OCI-M1 (cell line): ENCODE results near the gene KLRK1.
"Not testable (repeated sequence)": the region's sequence is repeated elsewhere in the genome, so short reads cannot be mapped to it uniquely, and the experiment has no call there.

Experiments
- DNase-seq: peaks from one replicate; lab custom pipeline; 2025; lab: John Stamatoyannopoulos, UW

The KLRK1 gene

DNA sequence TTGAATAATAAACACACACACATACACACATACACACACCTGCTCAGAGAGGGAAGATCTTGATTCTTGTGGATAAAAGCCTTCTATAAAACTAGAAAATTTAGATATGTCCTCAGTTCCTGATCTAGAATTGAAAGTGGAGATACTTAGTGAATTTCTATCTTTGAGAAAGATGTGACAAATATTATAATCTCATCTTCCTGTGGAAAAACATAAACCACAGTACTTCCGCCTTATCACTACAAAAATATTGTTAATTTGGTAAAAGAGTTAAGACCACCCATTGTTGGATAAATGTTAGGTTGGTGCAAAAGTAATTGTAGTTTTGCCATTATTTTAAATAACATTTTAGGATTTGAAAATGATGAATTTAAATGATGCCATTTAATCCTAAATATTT, at the start of gene KLRK1:
Gene KLRK1 (minus strand): TSS at position 138 of the 400 bp plus-strand sequence. CDS start 1,231 bp downstream, outside the sequence.
- DNase-seq, result no peak

DNA sequence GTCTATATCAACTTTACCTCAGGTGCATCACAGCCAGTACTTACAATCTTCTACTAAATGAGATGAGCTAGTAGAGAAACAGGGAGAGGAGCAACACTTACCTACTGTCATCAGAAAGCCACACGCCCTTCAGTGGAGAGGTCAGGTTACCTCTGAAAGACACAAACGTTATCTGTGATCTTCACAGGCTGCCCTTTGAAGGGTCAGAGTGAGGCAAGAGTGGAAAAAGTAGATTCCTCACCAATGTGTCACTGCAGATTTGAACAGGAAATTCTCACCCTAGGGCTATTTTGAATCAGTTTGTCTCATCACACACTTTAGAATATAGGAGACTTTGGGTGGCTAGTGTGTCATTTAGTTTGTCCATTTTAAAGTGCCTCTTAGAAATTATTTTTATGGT, 47.8 kb upstream of the KLRK1 start:
- not testable (repeated sequence) for DNase-seq

DNA sequence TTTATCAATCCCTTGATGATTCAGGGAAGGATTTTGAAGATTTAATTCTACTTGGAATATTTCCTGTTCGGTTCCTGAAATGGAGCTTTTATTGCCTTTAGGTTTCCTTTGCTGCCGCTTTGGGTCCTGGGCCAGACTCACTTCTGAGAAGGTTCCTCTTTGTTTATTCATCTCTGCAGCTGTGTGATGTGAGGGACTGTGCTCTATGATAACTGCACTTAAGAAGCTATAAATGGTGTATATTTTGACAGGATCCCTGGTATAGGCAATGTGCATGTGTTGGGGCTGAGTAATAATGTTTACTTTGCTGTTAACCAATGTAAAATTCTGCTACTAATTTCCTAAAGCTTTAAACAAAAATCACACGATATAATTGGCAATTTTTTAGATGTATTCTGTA, 46.0 kb upstream of the KLRK1 start, which contains the start of gene KLRC2:
Gene KLRC2 (minus strand): TSS at position 195 of the 400 bp plus-strand sequence. CDS start 24 bp downstream, at position 171.
- peak; percentile 89 for DNase-seq

DNA sequence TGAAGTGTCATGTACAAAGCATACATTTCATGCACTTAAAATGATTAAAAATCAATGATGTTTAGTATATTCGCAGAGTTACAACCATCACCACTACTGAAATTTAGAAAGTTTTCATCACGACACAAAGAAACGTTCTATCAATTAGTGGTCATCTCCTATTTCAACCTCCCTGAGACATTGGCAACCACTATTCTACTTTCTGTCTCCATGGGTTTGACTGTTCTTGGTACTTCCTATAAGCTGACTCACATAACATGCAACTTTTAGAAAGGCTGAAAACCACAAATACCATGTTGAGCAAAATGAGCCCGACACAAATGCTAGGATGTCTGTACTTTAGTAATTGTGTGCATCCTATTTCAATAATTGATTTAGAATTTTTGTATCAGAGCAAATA, 40.8 kb upstream of the KLRK1 start:
- not testable (repeated sequence) for DNase-seq

DNA sequence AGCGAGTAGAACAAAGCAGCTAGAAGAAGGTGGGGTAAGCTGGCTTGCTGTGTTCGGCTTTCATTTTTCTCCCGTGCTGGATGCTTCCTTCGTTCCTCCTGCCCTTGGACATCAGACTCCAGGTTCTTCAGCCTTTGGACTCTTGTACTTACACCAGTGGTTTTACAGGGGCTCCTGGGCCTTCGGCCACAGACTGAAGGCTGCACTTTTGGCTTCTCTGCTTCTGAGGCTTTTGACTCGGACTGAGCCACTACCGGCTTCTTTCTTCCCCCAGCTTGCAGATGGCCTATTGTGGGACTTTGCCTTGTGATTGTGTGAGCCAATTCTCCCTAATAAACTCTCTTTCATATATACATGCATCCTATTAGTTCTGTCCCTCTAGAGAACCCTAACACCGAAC, 36.1 kb upstream of the KLRK1 start:
- not testable (repeated sequence) for DNase-seq

DNA sequence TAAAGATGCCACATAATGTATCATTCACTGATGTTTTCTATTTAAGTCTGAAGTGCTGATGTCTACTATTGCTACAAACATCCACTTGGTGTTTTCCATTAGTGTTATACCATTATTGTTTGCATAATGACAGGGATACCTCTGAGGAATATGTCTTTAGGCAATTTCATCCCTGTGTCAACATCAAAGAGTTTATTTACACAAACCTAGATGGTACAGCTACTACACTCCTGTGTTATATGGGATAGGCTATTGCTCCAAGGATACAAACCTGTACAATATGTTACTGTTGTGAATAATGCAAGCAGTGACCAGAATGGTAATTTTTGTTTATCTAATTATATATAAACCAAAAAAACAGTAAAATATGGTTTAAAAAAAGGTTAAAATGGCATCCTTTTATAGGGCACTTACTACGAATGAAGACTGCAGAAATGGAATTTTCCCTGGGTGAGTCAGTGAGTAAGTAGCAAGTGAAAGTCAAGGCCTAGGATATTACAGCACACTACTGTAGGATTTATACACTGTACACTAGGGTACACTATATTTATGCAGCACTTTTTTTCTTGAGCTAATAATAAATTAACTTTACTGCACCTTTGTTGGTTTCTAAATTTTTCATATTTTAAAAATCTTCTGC, 34.5 kb upstream of the KLRK1 start:
- DNase-seq, result not testable (repeated sequence)

DNA sequence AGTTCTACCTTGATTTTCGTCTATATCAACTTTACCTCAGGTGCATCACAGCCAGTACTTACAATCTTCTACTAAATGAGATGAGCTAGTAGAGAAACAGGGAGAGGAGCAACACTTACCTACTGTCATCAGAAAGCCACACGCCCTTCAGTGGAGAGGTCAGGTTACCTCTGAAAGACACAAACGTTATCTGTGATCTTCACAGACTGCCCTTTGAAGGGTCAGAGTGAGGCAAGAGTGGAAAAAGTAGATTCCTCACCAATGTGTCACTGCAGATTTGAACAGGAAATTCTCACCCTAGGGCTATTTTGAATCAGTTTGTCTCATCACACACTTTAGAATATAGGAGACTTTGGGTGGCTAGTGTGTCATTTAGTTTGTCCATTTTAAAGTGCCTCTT, 32.3 kb upstream of the KLRK1 start:
- DNase-seq, result not testable (repeated sequence)

DNA sequence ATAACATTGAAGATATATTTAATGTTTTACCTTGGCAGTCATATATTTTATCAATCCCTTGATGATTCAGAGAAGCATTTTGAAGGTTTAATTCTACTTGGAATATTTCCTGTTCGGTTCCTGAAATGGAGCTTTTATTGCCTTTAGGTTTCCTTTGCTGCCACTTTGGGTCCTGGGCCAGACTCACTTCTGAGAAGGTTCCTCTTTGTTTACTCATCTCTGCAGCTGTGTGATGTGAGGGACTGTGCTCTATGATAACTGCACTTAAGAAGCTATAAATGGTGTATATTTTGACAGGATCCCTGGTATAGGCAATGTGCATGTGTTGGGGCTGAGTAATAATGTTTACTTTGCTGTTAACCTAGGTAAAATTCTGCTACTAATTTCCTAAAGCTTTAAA, 30.5 kb upstream of the KLRK1 start, which contains the start of gene KLRC3:
Gene KLRC3 (minus strand): TSS at position 262 of the 400 bp plus-strand sequence. CDS start 45 bp downstream, at position 217.
- not testable (repeated sequence) for DNase-seq

DNA sequence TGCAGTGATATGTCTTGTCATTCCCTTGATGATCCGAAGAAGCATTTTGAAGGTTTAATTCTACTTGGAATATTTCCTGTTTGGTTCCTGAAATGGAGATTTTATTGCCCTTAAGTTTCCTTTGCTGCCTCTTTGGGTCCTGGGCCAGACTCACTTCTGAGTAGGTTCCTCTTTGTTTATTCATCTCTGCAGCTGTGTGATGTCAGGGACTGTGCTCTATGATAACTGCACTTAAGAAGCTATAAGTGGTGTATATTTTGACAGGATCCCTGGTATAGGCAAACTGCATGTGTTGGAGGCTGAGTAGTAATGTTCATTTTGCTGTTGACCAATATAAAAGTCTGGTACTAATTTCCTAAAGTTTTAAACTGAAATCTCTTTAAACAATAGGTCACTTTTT, 19.6 kb upstream of the KLRK1 start, which contains the start of gene KLRC4:
Gene KLRC4 (minus strand): TSS at position 366 of the 400 bp plus-strand sequence. CDS start 182 bp downstream, at position 184.
- DNase-seq, result peak; percentile 92

DNA sequence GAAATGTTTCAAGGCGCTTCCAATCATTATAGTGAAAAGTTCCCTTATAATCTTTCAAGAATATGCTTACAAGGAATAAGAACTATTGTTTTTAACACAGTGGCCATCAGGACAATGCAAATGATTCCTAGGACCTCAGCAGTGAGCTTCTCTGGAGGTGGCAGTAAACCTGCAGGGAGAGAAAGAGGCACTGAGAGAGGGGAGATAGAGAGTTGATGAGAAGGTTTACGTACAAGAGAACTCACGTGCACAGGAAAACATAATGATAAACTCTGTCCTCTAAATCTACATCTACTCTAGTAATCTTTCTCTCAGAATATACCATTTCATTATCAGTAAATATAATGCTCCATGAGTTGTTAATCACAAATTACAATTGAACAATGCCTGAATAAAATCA, 19.0 kb upstream of the KLRK1 start:
- DNase-seq, result no peak

DNA sequence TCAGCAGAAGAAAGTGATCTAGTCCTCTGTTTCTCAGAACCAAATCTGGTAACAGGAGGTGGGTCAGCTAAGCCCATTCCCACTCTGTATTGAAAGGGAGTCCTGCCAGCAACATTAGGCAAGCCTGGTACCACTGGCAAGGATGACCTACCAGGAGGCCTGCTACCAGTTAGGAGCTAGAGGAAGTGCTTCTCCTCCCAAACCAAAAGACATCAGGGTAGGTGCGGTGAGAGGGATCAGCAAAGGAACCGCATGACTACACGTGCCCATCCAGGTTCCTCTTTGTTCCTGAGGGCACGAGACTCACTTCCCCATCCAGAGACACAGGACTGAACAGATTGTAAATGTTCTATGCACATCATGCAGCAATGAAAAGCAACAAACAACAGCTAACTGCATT, 16.9 kb upstream of the KLRK1 start:
- peak; percentile 76 for DNase-seq

DNA sequence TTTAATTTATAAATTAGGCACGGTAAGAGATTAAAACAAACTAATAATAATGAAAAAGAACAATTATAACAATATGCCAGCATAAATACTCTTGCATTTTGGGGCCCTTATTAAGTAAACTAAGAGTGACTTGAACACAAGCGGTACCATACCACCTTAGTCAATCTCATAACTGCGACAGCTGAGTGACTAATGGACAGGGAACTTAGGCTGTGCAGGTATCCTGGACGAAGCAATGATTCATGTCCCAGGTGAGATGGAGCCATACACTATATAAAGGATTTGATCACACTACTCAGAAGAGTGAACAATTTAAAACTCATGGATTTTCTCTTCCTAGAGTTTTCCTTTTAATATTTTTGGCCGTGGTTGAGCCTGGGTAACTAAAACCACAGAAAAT, 15.5 kb upstream of the KLRK1 start:
- DNase-seq, result no peak

DNA sequence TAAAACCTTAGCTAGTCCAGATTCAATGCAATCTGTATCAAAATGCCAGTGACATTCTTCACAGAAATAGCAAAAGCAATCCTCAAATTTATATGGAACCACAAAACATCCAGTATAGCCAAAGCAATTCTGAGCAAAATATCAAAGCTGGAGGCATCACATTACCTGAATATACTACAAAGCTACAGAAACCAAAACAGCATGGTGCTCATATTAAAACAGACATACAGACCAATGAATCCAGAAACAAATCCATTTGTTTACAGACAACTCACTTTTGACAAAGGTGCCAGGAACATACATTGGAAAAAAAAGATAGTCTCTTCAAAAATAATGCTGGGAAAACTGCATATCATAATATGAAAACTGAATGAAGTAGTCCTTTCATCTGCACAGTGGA, 15.0 kb upstream of the KLRK1 start:
- DNase-seq, result no peak

DNA sequence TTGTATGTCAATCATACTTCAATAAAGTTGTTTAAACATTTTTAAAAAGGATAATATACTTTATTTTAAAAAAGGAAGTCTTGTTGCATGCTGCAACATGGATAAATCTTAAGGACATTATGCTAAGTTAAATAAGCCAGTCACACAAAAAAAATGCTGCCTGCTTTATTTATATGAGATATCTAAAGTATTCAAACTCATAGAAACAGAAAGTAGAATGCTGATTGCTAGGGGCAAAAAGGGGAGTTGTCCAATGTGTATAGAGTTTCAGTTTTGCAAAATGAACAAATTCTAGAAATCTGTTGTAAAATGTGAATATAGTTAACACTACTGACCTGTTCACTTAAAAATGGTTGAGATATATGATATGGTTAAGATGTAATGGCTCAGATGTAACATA, 11.0 kb upstream of the KLRK1 start:
- peak; percentile 35 for DNase-seq

DNA sequence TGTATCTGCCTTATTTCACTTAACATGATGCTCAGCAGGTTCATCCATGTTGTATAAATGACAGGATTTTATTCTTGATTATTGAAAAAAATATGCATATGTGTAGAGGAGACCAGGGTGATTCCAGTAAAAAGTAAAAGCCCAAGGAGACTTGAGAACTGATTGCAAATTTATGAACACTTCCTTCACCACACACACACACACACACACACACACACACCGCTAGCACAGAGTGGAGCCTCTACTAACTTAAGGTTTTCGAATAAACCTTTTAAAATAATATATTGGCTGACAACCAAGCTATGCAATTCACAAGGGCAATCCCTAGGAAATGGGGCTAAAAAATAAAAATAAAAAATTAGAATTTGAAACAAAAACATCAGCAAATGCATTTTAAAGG, 8.3 kb upstream of the KLRK1 start:
- no peak for DNase-seq

DNA sequence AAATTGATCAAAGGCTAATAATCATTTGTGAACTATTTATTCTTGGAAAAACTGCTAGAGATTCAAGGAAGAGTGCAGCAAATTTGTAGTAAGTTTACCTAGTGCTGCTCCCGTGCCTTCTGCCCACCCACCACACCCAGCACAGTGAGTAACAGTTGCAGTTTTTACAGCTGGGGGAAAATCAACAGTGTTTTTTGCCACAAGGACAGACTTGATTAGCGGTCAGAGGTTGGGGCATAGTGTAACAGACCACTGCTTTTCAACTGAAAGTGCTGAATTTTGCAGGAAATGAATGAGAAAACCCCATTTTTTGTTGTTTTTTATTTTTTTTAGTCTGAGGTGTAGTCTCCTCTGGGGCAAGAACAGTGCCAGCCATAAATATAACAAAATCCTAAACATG, 7.5 kb upstream of the KLRK1 start:
- DNase-seq, result no peak

DNA sequence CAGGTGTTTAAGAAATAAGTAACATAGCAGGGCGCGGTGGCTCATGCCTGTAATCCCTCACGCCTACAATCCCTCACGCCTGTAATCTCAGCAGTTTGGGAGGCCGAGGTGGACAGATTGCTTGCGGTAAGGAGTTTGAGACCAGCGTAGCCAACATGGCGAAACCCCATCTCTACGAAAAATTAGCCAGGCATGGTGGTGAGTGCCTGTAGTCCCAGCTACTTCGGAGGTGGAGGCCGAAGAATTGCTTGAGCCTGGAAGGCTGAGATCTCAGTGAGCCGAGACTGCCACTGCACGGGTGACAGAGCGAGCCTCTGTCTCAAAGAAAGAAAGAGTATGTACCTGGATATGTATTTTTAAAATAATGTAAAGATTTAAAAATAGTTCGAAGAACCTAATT, 6.3 kb upstream of the KLRK1 start:
- DNase-seq, result not testable (repeated sequence)

DNA sequence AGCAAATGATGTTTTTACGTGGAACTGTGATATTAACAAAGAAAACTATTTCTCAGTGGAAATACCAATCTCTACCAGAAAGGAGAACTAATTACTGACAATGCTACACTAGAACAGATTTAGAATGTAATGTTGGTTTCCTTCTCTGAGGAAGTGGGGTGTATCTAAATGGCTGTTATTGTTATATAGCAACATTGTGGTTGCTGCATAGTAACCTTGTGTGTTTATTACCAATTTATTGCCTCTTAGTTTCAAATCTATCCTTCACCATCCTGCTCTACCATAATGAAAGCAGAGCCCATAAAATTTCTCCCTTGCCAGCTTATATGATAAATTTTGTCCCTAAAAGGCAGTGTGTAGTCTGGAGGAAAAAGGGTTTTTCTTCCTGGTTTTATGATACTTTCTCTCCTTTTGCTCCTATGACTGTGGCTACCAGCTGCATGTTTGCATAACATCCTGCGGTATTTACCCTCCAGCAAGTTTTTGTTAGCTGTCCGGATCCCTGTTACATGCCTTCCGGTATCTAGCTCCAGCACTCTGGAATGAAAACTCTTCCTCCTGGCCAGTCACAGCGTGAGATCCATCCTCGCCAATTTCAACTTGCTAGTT, 5.7 kb upstream of the KLRK1 start:
- DNase-seq, result no peak

DNA sequence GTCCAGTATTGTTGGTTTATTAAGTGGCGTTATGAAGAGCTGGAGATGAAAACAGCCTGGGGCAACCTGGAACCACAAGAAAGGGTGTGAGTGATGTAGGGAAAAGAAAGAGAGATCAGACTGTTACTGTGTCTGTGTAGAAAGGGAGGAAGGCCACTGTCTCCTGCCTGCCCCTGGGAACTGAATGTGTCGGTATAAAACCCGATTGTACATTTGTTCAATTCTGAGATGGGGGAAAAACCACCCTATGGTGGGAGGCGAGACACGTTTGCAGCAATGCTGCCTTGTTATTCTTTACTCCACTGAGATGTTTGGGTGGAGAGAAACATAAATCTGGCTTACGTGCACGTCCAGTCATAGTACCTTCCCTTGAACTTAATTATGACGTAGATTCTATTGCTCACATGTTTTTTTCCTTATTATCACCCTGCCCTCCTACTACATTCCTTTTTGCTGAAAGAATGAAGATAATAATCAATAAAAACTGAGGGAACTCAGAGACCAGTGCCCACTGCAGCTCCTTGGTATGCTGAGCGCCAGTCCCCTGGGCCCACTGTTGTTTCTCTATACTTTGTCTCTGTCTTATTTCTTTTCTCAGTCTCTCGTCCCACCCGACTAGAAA, 4.8 kb upstream of the KLRK1 start:
- DNase-seq, result not testable (repeated sequence)

DNA sequence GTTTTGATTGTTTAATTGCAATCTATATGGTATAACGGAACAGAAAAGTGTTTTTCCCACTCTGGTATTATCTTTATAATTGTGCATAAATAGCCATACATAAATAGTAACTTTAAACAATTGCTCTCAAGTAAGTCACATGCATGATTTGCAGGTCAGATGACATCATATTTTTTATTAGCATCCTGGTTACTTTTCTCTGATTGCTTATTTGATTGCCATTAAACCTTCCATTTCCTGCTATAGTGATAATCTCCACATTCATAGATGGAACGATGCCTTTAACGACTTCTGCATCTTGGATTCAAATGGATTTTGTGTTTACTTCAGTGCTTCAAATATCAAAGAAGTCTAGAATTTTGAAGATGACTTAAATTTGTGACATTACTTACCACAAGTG, 3.5 kb upstream of the KLRK1 start:
- no peak for DNase-seq

DNA sequence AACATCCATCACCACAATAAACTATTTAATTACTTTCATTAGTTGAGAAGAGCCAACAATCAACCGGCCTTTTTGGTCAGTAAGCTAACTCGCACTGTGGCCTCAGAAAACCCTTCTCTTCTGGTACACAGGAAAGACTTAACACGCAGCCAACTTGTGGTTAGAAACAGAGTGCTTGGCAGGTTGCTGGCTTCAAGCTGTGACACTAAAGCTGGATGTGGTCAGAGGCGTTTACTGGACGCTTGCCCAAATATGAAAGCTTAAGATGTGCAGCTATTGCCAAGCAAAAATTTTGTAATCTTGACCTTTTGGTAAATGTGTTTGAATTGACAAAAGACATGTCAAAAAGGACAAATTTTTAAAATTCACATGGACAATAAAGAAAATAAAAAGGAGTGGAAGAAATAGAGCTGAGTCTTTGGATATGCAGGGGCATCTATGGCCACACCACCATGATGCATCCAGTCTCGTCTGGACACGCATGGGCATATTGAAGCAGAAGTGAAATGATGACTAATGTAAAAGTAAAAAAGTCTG, 2.6 kb upstream of the KLRK1 start:
- DNase-seq, result peak; percentile 94

DNA sequence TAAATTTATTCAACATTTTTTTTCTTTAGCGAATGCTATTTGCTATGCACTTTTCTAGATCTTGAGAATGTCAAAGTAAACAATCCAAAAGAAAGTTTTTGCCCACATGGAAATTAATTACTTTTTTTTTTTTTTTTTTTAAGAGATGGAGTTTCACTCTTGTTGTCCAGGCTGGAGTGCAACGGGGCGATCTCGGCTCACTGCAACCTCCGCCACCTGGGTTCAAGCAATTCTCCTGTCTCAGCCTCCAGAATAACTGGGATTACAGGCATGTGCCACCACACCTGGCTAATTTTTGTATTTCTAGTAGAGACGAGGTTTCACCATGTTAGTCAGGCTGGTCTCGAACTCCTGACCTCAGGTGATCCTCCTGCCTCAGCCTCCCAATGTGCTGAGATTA, 1.1 kb upstream of the KLRK1 start:
- not testable (repeated sequence) for DNase-seq
